Esophagus squamous epithelium (tissue), 4 donors: Measurements from ENCODE around the gene CD46.

Experiments used
- POLR2A ChIP-seq, 4 donors: fragments of 450-650 bp; IDR thresholded peaks; one replicate each; pipeline ENCODE4 v1.6.1; 2017; ENCODE audit warnings: antibody characterized with exemption in 4 of 4, mild to moderate bottlenecking in 4 of 4, moderate library complexity in 3 of 4
- TF ChIP-seq, protein P1 (sequence below), 6 experiments: fragments of 450-650 bp in 4 of 6; fragments of 200-600 bp in 2 of 6; sonication (generic) in 2 of 6; IDR thresholded peaks; one replicate each; pipeline ENCODE4 v1.5.1; 2016 to 2019; ENCODE audit warnings: antibody characterized with exemption in 6 of 6, mild to moderate bottlenecking in 4 of 6, moderate library complexity in 4 of 6

- TF ChIP-seq, protein P1, sequence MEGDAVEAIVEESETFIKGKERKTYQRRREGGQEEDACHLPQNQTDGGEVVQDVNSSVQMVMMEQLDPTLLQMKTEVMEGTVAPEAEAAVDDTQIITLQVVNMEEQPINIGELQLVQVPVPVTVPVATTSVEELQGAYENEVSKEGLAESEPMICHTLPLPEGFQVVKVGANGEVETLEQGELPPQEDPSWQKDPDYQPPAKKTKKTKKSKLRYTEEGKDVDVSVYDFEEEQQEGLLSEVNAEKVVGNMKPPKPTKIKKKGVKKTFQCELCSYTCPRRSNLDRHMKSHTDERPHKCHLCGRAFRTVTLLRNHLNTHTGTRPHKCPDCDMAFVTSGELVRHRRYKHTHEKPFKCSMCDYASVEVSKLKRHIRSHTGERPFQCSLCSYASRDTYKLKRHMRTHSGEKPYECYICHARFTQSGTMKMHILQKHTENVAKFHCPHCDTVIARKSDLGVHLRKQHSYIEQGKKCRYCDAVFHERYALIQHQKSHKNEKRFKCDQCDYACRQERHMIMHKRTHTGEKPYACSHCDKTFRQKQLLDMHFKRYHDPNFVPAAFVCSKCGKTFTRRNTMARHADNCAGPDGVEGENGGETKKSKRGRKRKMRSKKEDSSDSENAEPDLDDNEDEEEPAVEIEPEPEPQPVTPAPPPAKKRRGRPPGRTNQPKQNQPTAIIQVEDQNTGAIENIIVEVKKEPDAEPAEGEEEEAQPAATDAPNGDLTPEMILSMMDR (IDR thresholded peaks at IDR 0.05), result no peak
- no peak for TF ChIP-seq POLR2A (IDR thresholded peaks at IDR 0.05)
These were observed 35.9 kb downstream of the CD46 start for GRCh38 chr1:207787776-207788175.
